GM12878 (cell line): ENCODE results near the gene FZR1. TPM values are rescaled to one million over a fixed set of nuclear protein-coding genes. Genes with fewer than 3 reads are reported as not detected.

Experiments used
- BCL11A ChIP-seq: IDR thresholded peaks from 2 replicates; pipeline ENCODE4 v1.6.1; 2011; ENCODE audit warnings: low read depth, low read length
- BHLHE40 ChIP-seq, 2 experiments: fragments of 450-650 bp in 1 of 2; IDR thresholded peaks; 2 replicates each; pipeline ENCODE4 v1.6.1; 2011 to 2017; ENCODE audit warnings: low read depth in 2 of 2, borderline replicate concordance in 1 of 2, improper control_type of control experiment in 1 of 2, low read length in 1 of 2, mild to moderate bottlenecking in 1 of 2
- CHD2 ChIP-seq: IDR thresholded peaks from 2 replicates; pipeline ENCODE4 v1.6.1; 2011; ENCODE audit warnings: low read depth, low read length, improper control_type of control experiment, borderline replicate concordance
- CREB1 ChIP-seq: IDR thresholded peaks from 2 replicates; pipeline ENCODE4 v1.6.1; 2012; ENCODE audit warnings: low read depth, mild to moderate bottlenecking, inconsistent platforms
- DPF2 ChIP-seq: fragments of 450-650 bp; IDR thresholded peaks from 2 replicates; pipeline ENCODE4 v1.6.1; 2017; ENCODE audit warnings: mild to moderate bottlenecking
- EZH2 ChIP-seq: IDR thresholded peaks from 2 replicates; pipeline ENCODE4 v1.6.1; 2012; ENCODE audit warnings: low read depth, mild to moderate bottlenecking, control low read depth, inconsistent platforms, low read length, borderline replicate concordance; ENCODE audit not compliant: control insufficient read depth
- IRF4 ChIP-seq: IDR thresholded peaks from 2 replicates; pipeline ENCODE4 v1.6.1; 2011; ENCODE audit warnings: low read depth, low read length
- MTA2 ChIP-seq: fragments of 450-650 bp; IDR thresholded peaks from 2 replicates; pipeline ENCODE4 v1.6.1; 2016; ENCODE audit warnings: low read depth, mild to moderate bottlenecking, moderate library complexity
- NFIC ChIP-seq: IDR thresholded peaks from 2 replicates; pipeline ENCODE4 v1.6.1; 2012; ENCODE audit warnings: low read depth, mild to moderate bottlenecking, inconsistent platforms, low read length, moderate library complexity
- NFXL1 ChIP-seq: fragments of 450-650 bp; IDR thresholded peaks from 2 replicates; pipeline ENCODE4 v1.6.1; 2017; ENCODE audit warnings: antibody characterized with exemption, mild to moderate bottlenecking, borderline replicate concordance
- NFYB ChIP-seq: IDR thresholded peaks from 2 replicates; pipeline ENCODE4 v1.6.1; 2011; ENCODE audit warnings: low read depth, mild to moderate bottlenecking, low read length, improper control_type of control experiment, moderate library complexity; ENCODE audit not compliant: insufficient read depth
- NRF1 ChIP-seq: conservative IDR thresholded peaks from 2 replicates; pipeline ENCODE4 v1.6.1; 2011; ENCODE audit warnings: mild to moderate bottlenecking, low read depth, low read length, improper control_type of control experiment
- RFX5 ChIP-seq: IDR thresholded peaks from 2 replicates; pipeline ENCODE4 v1.6.1; 2011; ENCODE audit warnings: low read depth, low read length, improper control_type of control experiment
- polyA plus RNA-seq, 11 experiments: library from polyadenylated mRNA; depleted of rRNA in 4 of 11; unstranded in 6 of 11; stranded (reverse) in 5 of 11; fragments of >200 nt; fragmentation: Nextera tagmentation in 4 of 11; fragmentation: Illumina TruSeq in 1 of 11; extraction: Ambion mirVana in 4 of 11; extraction: Trizol in 1 of 11; gene quantifications; 1 replicate in 1 of 11; 2 replicates in 10 of 11; pipeline versions ENCODE4 v1.2.1 to v1.2.3, GENCODE V29; 2011 to 2016; ENCODE audit warnings: inconsistent platforms in 2 of 11, missing spikeins in 2 of 11, low read depth in 1 of 11
- total RNA-seq, 4 experiments: library from RNA; depleted of rRNA in 3 of 4; stranded (reverse); fragments of >200 nt in 3 of 4; fragmentation: Illumina TruSeq in 1 of 4; extraction: Trizol in 1 of 4; gene quantifications; 2 replicates each; pipeline versions ENCODE4 v1.2.1 to v1.2.3, GENCODE V29; 2013 to 2021
- TF ChIP-seq, protein P1 (sequence below): fragments of 450-650 bp; IDR thresholded peaks from 2 replicates; pipeline ENCODE4 v1.6.1; 2017; ENCODE audit warnings: antibody characterized with exemption, mild to moderate bottlenecking, moderate library complexity
- TF ChIP-seq, protein P2 (sequence below): fragments of 450-650 bp; IDR thresholded peaks from 2 replicates; pipeline ENCODE4 v1.6.1; 2018; ENCODE audit warnings: borderline replicate concordance, mild to moderate bottlenecking; ENCODE audit not compliant: partially characterized antibody
- TF ChIP-seq, protein P3 (sequence below): fragments of 150-350 bp; IDR thresholded peaks from 2 replicates; pipeline ENCODE4 v1.6.1; 2014; ENCODE audit warnings: mild to moderate bottlenecking, low read depth, low read length
- TF ChIP-seq, protein P4 (sequence below): fragments of 450-650 bp; IDR thresholded peaks from 2 replicates; pipeline ENCODE4 v1.6.1; 2017; ENCODE audit warnings: low read depth, mild to moderate bottlenecking, moderate library complexity
- TF ChIP-seq, protein P5 (sequence below): IDR thresholded peaks from 2 replicates; pipeline ENCODE4 v1.6.1; 2012; ENCODE audit warnings: low read depth, low read length, improper control_type of control experiment
- TF ChIP-seq, protein P6 (sequence below): fragments of 450-650 bp; IDR thresholded peaks from 2 replicates; pipeline ENCODE4 v1.6.1; 2014; ENCODE audit warnings: mild to moderate bottlenecking

Gene FZR1
- total and polyA plus RNA-seq, 10 of the 15 experiments (the other 5 are each of a cell fraction or from before 2014, with no cell fraction given) = 0.11 to 44.2 (median 29.3) TPM

DNA sequence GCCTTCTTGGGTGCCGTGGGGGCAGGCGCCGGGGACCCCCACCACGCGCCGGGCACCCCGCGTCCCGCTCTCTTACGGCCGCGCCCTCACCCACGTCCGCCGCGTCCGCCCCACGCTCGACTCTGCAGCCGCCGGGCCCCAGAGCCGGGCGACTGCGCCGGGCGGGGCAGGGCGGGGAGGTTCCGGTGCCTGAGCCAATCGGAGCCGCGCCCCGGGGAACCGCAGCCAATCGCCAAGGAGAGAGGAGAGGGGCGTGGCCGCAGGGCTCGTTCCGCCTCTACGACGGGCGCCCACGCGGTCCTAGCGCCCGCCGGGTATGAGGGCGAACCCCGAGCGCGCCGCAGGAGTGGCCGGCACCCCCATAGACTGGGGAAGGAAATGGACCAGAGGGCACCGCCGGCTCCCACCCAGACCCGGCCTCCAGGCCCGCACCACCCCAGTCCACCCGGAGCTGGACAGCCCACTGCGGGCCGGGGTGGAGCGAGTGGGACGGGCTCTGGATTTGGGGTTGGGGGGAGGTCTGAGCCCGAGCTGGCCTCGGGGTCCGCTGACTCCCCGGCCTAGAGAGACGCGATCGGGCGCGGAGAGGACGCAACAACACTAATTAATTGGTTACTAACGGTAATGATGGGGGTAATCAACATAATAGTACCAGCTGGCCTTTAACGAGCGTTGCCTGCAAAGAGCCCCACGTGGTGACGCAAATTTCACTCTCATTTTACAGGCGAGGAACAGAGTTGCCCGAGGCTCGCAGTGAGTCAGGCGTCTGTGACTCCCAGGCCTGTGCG is 51.5 kb downstream of the FZR1 start, which contains the start of gene MFSD12 (continued):
- TF ChIP-seq IRF4 = no peak
- TF ChIP-seq, protein P1, sequence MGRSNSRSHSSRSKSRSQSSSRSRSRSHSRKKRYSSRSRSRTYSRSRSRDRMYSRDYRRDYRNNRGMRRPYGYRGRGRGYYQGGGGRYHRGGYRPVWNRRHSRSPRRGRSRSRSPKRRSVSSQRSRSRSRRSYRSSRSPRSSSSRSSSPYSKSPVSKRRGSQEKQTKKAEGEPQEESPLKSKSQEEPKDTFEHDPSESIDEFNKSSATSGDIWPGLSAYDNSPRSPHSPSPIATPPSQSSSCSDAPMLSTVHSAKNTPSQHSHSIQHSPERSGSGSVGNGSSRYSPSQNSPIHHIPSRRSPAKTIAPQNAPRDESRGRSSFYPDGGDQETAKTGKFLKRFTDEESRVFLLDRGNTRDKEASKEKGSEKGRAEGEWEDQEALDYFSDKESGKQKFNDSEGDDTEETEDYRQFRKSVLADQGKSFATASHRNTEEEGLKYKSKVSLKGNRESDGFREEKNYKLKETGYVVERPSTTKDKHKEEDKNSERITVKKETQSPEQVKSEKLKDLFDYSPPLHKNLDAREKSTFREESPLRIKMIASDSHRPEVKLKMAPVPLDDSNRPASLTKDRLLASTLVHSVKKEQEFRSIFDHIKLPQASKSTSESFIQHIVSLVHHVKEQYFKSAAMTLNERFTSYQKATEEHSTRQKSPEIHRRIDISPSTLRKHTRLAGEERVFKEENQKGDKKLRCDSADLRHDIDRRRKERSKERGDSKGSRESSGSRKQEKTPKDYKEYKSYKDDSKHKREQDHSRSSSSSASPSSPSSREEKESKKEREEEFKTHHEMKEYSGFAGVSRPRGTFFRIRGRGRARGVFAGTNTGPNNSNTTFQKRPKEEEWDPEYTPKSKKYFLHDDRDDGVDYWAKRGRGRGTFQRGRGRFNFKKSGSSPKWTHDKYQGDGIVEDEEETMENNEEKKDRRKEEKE = no peak
- TF ChIP-seq BCL11A = no peak
- TF ChIP-seq RFX5 = peak; percentile 74
- no peak for TF ChIP-seq NFIC
- TF ChIP-seq CREB1 = peak; percentile 81
- peak; percentile 34; the same call in 1 of the 2 replicates for TF ChIP-seq MTA2
- TF ChIP-seq EZH2 = no peak
- TF ChIP-seq, protein P2, sequence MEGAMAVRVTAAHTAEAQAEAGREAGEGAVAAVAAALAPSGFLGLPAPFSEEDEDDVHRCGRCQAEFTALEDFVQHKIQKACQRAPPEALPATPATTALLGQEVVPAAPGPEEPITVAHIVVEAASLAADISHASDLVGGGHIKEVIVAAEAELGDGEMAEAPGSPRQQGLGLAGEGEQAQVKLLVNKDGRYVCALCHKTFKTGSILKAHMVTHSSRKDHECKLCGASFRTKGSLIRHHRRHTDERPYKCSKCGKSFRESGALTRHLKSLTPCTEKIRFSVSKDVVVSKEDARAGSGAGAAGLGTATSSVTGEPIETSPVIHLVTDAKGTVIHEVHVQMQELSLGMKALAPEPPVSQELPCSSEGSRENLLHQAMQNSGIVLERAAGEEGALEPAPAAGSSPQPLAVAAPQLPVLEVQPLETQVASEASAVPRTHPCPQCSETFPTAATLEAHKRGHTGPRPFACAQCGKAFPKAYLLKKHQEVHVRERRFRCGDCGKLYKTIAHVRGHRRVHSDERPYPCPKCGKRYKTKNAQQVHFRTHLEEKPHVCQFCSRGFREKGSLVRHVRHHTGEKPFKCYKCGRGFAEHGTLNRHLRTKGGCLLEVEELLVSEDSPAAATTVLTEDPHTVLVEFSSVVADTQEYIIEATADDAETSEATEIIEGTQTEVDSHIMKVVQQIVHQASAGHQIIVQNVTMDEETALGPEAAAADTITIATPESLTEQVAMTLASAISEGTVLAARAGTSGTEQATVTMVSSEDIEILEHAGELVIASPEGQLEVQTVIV = peak; percentile 92
- TF ChIP-seq, protein P3, sequence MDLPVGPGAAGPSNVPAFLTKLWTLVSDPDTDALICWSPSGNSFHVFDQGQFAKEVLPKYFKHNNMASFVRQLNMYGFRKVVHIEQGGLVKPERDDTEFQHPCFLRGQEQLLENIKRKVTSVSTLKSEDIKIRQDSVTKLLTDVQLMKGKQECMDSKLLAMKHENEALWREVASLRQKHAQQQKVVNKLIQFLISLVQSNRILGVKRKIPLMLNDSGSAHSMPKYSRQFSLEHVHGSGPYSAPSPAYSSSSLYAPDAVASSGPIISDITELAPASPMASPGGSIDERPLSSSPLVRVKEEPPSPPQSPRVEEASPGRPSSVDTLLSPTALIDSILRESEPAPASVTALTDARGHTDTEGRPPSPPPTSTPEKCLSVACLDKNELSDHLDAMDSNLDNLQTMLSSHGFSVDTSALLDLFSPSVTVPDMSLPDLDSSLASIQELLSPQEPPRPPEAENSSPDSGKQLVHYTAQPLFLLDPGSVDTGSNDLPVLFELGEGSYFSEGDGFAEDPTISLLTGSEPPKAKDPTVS = no peak
- no peak for TF ChIP-seq NRF1
- peak in 1 of 2 experiments; percentile 66; a peak in 1 of 4 replicates for TF ChIP-seq BHLHE40 (IDR thresholded peaks at IDR 0.05; ENCODE audit: borderline replicate concordance in 1 of 2, low read depth in 2 of 2, low read length in 1 of 2)
- TF ChIP-seq, protein P4, sequence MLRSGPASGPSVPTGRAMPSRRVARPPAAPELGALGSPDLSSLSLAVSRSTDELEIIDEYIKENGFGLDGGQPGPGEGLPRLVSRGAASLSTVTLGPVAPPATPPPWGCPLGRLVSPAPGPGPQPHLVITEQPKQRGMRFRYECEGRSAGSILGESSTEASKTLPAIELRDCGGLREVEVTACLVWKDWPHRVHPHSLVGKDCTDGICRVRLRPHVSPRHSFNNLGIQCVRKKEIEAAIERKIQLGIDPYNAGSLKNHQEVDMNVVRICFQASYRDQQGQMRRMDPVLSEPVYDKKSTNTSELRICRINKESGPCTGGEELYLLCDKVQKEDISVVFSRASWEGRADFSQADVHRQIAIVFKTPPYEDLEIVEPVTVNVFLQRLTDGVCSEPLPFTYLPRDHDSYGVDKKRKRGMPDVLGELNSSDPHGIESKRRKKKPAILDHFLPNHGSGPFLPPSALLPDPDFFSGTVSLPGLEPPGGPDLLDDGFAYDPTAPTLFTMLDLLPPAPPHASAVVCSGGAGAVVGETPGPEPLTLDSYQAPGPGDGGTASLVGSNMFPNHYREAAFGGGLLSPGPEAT = peak; percentile 98
- TF ChIP-seq, protein P5, sequence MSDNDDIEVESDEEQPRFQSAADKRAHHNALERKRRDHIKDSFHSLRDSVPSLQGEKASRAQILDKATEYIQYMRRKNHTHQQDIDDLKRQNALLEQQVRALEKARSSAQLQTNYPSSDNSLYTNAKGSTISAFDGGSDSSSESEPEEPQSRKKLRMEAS = peak; percentile 81; the same call in 1 of the 2 replicates
- TF ChIP-seq NFYB = peak; percentile 93
- TF ChIP-seq NFXL1 = no peak
- peak; percentile 87 for TF ChIP-seq CHD2
- TF ChIP-seq DPF2 = peak; percentile 45; the same call in 1 of the 2 replicates
- TF ChIP-seq, protein P6, sequence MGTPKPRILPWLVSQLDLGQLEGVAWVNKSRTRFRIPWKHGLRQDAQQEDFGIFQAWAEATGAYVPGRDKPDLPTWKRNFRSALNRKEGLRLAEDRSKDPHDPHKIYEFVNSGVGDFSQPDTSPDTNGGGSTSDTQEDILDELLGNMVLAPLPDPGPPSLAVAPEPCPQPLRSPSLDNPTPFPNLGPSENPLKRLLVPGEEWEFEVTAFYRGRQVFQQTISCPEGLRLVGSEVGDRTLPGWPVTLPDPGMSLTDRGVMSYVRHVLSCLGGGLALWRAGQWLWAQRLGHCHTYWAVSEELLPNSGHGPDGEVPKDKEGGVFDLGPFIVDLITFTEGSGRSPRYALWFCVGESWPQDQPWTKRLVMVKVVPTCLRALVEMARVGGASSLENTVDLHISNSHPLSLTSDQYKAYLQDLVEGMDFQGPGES = no peak
